HG03066 (cell line): Measurements from ENCODE around the gene IGFBP6.
"Not testable (repeated sequence)": the region's sequence is repeated elsewhere in the genome, so short reads cannot be mapped to it uniquely, and the experiment has no call there.

Experiments used
- ATAC-seq: cut with Tn5 transposase; IDR thresholded peaks from one replicate; pipeline ENCODE4 v1.9.1; 2021; ENCODE audit warnings: low read depth; ENCODE audit not compliant: unreplicated experiment

IGFBP6 gene

DNA sequence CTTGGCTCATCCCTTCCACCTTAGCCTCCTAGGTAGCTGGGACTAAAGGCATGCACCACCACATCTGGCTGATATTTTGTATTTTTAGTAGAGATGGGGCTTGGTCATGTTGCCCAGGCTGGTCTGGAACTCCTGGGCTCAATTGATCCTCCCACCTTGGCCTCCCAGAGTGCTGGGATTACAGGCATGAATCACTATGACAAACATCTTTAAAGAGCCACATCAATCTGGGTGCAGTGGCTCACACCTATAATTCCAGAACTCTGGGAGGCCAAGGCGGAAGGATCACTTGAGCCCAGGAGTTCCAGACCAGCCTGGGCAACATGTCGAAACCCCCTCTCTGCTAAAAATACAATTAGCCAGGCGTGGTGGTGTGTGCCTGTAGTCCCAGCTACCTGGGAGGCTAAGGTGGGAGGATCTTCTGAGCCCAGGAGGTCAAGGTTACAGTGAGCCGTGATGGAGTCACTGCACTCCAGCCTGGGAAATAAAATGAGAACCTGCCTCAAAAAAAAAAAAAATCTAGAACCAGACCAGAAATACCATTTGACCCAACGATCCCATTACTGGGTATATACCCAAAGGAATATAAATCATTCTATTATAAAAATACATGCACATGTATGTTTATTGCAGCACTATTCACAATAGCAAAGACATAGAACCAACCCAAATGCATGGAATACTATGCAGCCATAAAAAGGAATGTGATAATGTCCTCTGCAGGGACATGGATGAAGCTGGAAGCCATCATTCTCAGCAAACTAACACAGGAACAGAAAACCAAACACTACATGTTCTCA lies 2.5 kb upstream of the IGFBP6 start:
- not testable (repeated sequence) for ATAC-seq

DNA sequence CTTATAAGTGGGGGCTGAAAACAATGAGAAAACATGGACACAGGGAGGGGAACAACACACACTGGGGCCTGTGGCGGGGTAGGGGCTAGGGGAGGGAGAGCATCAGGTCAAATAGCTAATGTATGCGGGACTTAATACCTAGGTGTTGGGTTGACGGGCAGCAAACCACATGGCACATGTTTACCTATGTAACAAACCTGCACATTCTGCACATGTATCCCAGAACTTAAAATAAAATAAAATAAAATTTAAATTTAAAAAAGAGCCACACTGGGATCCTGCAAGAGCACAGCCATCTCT lies 1.9 kb upstream of the IGFBP6 start:
- not testable (repeated sequence) for ATAC-seq

DNA sequence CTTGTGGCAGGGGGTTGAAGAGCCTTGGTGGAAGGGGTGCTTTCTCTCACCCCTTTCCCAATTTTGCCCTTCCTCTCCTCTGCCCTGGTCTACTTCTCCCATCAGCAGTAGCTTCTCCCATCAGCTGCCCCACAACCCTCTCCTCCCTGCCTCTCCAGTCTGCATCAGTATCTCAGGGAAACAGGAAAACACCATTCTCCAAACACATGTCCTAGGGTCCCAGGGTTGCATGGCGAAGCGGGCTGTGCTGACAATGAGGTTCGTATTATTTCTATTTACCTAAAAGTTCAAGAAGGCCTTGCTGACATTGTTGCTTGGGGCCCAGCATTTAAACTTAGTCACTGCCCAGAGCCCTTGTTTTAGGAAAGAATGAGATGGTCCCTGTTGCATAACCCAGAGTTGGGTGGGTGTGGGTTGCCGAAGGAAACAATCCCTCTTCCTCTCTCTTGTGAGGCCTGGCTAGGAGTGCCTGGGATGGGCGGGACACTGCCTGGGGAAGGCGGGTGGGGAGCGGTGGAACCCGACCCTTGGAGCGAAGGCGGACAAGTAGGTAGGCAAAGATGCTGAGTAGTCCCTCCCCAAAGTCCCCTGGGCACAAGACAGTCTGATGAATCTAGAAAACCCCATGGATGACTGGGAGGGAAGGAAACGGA lies 1.3 kb upstream of the IGFBP6 start:
- ATAC-seq = no peak

- ATAC-seq = no peak
Measured at GRCh38 chr12:53096759-53097158, 708 bp upstream of the IGFBP6 start.

GRCh38 chr12:53097207-53097563 lies 282 bp upstream of the IGFBP6 start:
- ATAC-seq = no peak

DNA sequence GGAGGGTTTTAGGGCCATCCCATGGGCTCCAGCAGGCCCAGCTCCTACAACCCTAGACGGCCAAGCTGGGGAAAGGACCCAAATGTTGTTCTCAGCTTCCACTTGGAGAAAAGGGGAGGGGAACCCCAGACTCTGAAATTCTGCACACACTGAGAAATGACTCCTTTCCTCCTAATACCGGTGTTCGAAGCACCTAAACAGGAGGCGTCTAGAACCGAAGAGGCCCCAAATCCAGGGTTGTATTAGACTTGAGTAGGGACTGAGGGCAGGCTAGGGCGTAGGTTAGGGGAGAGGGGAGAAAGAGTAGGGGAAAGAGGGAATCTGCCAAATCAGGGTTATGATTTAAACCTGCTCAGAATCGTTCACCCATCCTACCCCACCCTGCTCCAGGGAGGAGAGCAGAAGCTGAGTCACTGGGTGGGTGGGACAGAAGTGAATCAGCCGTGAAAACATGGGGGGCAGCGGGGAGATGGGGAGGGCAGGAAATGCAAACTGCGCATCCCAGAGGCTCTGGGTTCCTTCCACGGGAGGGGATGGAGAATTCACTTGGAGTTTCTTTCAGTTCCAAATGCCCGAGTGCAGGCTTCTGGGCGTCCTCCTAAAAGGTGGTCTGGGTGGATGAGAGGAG lies 1.0 kb downstream of the IGFBP6 start:
- no peak for ATAC-seq

GRCh38 chr12:53099071-53099882 lies 1.8 kb downstream of the IGFBP6 start:
- no peak for ATAC-seq

GRCh38 chr12:53100466-53101151 lies 3.1 kb downstream of the IGFBP6 start:
- ATAC-seq = no peak

DNA sequence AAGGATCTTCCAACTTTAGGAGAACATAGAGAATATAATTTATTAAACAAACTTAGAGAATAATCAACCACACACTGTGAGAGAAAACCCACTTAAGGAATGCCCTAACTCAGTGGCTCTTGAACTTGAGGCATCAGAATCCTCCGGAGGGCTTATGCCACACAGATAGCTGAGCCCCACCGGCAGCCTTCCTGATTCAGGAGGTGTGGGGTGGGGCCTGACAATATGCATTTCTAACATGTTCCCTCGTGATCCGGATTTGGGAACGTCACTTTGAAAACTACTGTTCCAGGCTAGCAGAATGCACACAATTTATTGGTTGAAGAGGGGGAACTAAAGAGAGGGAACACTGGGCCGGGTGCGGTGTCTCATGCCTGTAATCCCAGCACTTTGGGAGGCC lies 3.8 kb downstream of the IGFBP6 start:
- ATAC-seq = no peak

GRCh38 chr12:53101931-53102781 lies 4.7 kb downstream of the IGFBP6 start:
- ATAC-seq = no peak

DNA sequence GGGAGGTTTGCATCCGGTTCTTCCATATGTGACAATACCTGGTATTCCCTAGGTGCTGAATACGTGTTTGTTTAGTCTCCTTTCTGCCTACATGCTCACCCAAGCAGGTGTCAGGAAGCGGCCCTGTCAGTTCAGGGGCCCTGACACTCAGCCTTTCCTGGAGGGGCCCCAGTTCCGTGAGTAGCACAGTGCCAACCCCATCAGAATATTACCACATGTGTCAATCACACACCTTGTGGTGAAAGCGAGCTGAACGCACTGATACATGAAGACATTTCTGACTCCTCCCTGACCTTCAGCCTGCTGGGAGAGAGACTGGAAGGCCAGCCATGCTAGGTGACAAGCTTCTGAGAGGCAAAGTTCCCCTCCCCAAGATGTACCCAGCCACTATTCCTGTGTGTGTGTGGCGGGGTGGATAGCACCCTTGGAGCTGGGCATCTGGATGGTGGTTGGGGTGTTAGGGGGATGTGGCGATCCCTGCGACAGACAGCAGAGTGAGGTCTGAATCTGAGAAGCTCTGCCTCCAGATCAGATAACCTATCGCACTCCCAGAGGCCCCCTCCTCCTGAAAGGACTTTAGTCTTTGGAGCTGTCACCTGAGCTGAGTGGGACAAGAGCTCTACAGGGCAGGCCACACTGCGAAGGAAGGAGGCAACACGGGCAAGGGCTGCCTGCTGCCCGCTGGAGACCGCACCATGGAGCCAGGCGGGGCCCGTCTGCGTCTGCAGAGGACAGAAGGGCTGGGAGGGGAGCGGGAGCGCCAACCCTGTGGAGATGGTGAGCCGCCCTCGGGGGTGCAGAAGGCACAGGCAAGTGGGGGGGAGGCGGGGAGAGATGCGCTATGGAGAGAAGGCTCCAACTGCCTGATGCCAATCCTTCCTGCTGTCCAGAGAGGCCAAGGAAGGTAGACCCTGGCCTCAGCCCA lies 5.7 kb downstream of the IGFBP6 start, which contains the start of gene SOAT2:
TSS of gene SOAT2 (plus strand) at position 604 of the 925 bp plus-strand sequence. CDS start at position 696, 92 bp downstream.
- peak; percentile 53 for ATAC-seq

GRCh38 chr12:53103860-53104305 lies 6.4 kb downstream of the IGFBP6 start:
- ATAC-seq = no peak

GRCh38 chr12:53105256-53105655 lies 7.8 kb downstream of the IGFBP6 start:
- ATAC-seq = no peak

DNA sequence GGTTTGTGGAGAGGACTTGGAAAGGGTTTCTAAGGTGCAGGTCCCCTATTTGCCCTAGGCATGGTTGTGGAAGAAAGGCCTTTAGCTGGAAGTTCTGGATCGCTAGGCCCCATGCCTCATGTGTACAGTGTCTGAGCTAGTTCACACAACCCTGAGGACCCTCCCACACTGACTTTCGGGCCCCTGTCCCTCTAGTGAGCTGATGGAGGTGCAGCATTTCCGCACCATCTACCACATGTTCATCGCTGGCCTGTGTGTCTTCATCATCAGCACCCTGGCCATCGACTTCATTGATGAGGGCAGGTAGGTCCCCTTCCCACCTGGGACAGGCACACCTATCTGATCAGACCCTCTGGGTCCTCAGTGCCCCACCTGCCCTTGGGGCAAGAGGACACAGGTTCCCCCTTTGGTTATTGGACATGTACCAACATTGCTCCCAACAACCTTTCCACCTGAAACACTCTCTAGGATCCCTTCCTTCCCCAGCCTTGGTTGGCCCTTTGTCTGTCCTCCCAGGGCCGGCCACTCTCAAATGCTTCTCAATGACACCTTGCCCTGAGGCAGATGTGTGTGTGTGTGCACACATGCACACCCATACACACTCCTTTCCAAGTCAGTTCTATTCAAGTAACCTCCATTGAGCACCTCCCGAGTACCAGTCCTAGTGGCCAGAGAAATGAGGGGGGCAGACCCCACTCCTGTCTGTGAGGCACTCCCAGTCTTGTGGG lies 8.4 kb downstream of the IGFBP6 start:
- no peak for ATAC-seq

DNA sequence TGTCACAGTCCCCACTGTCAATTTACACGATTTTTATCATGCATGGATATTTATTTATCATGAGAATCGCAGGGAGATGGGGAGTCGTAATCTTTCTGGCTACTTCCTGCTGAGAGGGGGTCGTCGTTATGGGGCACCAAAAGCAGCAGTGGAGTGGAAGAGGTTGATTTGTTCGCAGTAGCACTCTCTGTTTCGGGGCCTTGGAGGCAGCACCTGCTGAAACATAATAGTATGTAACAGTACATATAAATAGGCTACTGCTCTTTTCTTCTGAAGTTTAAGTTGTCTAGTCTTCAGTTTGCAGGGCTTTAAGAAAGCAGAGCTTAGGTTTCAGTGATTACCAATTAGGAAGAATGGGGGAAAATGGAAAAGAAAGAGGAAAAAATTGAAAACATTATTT lies 9.7 kb downstream of the IGFBP6 start:
- no peak for ATAC-seq

GRCh38 chr12:53112431-53112830 lies 15.0 kb downstream of the IGFBP6 start:
- ATAC-seq = not testable (repeated sequence)

DNA sequence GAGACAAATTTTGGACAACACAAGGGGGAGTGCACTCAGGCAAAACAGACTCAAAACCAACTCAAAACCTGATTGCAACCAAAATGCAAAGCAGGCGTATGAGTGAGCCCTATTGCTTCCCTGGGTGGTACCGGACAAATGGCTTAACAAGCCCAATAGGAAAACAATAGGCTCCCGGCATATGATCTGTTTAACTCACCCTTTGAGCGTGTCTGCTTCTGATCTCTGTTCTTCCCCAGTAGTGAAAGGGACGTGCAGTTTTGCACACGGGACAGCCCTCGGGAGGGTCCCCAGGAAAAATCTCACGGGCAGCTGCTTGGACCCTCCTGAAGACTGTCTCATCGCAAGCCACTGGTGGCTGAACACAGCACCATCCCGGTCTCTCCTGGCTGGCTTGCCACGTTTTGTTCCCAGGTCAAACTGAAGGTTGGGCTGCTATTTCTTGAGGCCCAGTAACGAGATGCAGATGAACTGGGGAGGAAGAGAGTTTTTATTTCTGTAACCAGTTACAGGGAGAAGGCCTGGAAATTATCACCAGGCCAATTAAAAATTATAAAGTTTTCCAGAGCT lies 15.8 kb downstream of the IGFBP6 start:
- ATAC-seq = no peak
